ENCODE measurements around the gene RARB.

The RARB gene

GRCh38 chr3:25478964-25479726 lies 51.1 kb downstream of the RARB start:
- TF ChIP-seq CTCF (IDR thresholded peaks at IDR 0.05), result no peak
- no peak for TF ChIP-seq ZFX (IDR thresholded peaks at IDR 0.05; ENCODE audit: borderline replicate concordance)
- H3K27ac ChIP-seq, result no peak overlapping the region

GRCh38 chr3:25479727-25480010 lies 51.6 kb downstream of the RARB start:
- TF ChIP-seq CTCF (IDR thresholded peaks at IDR 0.05), result no peak
- no peak for TF ChIP-seq ZFX (IDR thresholded peaks at IDR 0.05; ENCODE audit: borderline replicate concordance)
- H3K27ac ChIP-seq, result no peak overlapping the region

GRCh38 chr3:25480811-25481210 lies 52.7 kb downstream of the RARB start:
- H3K27ac ChIP-seq, result no peak overlapping the region
- TF ChIP-seq ZFX (IDR thresholded peaks at IDR 0.05; ENCODE audit: borderline replicate concordance) (no peak), CTCF (IDR thresholded peaks at IDR 0.05) (no peak)

- H3K27ac ChIP-seq, result no peak overlapping the region
- TF ChIP-seq ZFX (IDR thresholded peaks at IDR 0.05; ENCODE audit: borderline replicate concordance) (no peak), CTCF (IDR thresholded peaks at IDR 0.05) (no peak)
These were observed 53.3 kb downstream of the RARB start for GRCh38 chr3:25481386-25481785.

GRCh38 chr3:25483456-25483855 lies 55.4 kb downstream of the RARB start:
- TF ChIP-seq ZFX (IDR thresholded peaks at IDR 0.05; ENCODE audit: borderline replicate concordance) (no peak), CTCF (IDR thresholded peaks at IDR 0.05) (no peak)
- no peak overlapping the region for H3K27ac ChIP-seq

- H3K27ac ChIP-seq, result no peak overlapping the region
These were observed 57.6 kb downstream of the RARB start for GRCh38 chr3:25485673-25486072.

More at GRCh38 chr3:25485673-25486072, 57.6 kb downstream of the RARB start:
- no peak for TF ChIP-seq CTCF (IDR thresholded peaks at IDR 0.05)
- TF ChIP-seq ZFX (IDR thresholded peaks at IDR 0.05; ENCODE audit: borderline replicate concordance), result no peak

Data from 22Rv1 (cell line).